Stimulated activated CD8-positive, alpha-beta memory T cell treated with anti-CD3 and anti-CD28 coated beads, Interleukin-12 subunit alpha, Interleukin-12 subunit beta, amount 100 ng/mL, for 4 hours (primary cell): ENCODE results near the gene MGMT.

ENCODE experiments used
- DNase-seq: peaks from one replicate; pipeline ENCODE4 v3.0.0-alpha.2; 2020; ENCODE audit warnings: low read depth

Gene MGMT

GRCh38 chr10:129774082-129774735, 307.2 kb downstream of the MGMT start:
- DNase-seq: no peak

DNA sequence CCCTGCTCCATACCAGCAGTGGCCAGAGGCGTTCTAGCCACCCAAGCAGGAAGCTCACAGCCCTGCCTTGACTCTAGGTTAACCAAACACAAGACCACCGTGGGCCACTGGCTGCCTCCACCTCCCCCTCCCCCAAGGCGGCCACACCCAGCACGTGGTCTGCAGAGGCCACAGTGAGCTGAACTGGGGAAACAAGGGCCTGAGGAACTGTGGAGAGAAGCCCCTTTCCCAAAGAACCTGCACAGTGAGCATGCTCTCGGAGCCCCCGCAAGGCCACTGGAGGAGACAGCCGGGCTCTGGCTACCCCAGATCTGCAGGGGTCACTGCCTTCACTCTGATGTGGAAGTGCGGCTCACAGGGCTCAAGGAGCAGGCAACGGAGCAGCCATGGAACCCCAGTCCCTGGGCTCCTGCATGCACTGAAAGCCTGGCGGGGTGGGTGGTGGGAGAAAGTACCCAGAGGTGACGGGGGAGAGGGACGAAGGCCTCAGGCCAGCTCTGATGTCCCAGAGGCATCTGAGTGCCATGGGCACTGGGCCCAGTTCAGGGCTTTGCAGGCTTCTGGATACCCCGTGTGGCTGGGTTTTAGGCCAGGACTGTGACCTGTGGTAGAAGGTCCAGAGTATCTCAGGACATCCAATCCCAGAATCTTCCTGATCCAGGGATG, 307.8 kb downstream of the MGMT start:
- no peak for DNase-seq

DNA sequence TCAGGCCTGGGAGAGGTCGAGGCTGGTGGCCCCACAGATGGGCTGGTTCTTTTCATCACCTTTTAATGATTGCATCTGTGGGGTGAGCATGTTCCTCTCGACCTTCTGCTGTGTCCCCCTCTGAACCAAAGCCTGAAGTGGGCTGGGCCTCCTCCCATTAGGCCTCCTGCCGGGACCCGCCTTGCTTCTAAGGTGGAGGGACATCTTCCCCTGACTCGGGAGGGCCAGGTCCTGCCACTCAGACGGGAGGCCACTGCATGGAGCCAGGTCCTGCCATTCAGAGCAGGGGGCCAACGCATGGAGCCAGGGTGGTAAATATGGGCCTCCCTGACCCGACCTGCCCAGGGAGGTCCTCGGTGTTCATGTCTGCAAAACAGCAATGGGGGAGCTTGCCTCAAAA, 308.6 kb downstream of the MGMT start:
- no peak for DNase-seq

GRCh38 chr10:129777687-129778086, 310.6 kb downstream of the MGMT start:
- DNase-seq: no peak

GRCh38 chr10:129778571-129778970, 311.5 kb downstream of the MGMT start:
- no peak for DNase-seq

DNA sequence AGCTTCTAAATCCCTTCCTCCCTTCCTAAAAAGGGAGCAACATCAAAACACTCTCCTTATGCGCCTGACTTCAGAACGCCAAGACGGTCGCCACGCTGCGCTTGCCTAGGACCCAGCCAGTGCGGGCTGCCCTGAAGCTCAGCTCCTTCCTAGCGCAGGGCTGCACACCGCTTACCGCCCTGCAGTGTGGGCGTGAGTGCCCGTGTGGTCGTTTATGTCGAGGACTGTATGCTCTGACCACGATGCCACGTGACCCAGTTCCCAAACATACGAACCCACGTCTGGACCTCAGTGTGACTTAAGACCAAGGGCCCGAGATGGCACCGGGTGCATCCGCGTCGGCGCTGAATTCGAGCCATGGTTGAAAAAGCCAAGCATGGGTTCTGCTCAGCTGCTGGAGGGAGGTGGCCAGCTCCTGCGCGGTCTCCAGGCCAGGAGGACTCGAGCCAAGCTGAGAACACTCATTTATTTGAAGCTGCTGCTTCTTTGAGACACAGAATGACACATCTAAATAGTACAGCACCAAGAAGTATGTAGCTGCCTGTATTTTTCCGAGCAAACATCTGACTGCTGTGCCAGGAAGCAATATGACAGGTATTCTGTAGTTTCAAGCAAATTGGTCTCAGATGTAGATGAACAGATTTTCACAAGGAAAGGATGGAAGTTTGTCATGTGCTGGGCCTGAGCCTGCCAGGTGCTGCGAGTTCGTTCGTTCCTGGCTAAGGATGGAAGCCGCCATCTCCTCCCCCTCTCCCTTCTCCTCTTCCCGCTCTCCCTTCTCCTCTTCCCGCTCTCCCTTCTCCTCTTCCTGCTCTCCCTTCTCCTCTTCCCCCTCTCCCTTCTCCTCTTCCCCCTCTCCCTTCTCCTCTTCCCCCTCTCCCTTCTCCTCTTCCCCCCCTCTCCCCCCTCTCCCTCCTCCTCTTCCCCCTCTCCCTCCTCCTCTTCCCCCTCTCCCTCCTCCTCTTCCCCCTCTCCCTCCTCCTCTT, 312.4 kb downstream of the MGMT start:
- no peak for DNase-seq

DNA sequence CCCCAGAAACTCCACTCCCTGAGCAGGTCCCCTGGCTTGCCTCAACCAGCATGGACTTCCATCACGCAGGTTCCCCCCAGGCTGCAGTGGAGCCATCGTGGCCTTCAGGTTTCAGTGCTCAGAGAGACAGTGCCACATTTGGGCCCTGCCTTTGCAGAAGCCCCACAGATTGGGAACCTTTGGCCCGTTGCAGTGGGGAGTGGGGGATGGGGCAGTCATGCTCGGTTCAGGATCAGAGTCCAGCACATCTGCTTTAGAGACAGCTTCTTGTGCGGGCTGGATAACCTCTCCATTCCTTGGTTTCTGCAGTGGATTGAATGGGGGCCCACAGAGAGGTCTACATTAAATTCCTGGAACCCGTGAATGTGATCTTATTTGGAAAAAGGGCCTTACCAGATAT, 313.2 kb downstream of the MGMT start:
- no peak for DNase-seq

DNA sequence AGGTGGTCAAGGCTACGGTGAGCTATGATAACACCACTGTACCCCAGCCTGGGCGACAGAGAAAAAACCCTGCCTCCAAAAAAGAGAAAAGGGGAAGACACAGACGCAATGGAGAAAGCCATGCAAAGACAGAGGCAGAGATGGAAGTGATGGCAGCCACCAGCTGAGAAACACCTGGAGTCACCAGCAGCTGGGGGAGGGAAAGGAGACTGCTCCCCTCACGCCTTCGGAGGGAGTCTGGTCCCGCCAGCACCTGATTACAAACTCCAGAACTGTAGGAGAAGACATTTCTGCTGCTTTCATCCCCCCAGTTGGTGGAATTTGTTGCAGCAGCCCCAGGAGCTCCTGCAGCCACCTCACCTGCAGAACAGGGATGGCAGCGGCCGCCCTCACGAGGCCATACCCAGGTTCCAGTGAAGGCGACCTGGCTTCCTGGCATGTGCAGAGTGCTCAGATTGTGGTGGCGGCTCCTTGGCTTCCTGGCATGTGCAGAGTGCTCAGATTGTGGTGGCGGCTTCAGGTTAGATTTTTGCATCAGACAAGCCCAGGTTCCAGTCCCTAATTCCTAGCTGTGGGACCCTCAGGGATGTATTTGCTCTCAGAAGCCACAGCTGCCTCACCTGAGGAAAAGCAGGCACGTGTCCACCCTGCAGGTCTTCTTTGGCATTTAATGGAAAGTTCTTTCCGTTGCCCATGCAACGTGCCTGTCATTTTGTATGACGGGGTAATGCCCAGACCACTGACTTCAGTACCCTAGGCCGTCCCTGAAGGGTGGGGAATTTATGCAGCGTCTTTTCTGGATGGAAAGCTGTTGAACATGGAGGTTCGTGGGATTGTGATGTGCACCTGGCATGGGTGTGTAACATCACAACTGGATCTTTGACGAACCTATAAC, 314.1 kb downstream of the MGMT start:
- DNase-seq: no peak

- DNase-seq: no peak
Observed at GRCh38 chr10:129784291-129784690, 317.2 kb downstream of the MGMT start.

GRCh38 chr10:129784891-129785290, 317.9 kb downstream of the MGMT start:
- DNase-seq: no peak

DNA sequence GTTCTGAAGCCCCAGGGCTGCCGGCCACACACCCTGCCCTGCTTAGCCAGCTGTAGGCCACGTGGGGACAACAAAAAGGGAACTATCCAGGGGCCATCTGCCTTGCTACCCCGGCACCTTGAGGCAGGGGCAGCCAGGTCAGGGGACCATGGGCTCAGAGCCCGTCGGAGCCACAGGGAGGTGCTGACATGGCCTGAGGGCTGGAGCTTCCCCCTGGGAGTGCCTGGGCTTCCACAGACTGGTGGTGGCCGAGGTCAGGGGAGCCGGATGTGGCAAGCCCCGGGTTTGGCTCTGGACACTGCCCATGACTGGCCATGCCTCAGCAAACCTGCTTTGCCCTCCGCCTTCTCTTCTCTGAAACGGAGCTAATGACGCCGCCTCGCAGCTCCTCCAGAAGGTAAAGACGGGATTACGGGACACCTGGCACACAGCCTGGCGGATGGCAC, 318.5 kb downstream of the MGMT start:
- no peak for DNase-seq

GRCh38 chr10:129786216-129786615, 319.2 kb downstream of the MGMT start:
- no peak for DNase-seq

- no peak for DNase-seq
Observed at GRCh38 chr10:129787557-129787956, 320.5 kb downstream of the MGMT start.

DNA sequence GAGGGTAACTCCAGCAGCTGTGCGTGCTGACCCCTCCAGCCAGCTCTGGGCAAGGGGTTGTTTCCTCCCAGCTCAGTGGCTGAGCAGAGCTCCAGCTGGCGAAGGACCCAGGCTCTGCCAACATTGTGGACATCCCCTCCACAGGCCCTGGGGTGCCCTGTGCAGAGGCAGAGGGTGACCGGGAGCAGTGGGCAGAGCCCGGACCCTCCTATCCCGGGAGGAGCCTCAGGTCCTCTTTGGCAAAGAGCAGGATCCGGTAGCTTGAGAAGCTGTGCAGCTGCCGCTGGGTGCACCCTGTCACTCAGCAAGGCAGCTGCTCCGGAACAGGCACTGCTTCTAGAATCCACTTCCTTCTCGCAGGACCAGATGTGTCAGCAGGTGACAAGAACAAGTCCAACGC, 321.2 kb downstream of the MGMT start:
- DNase-seq: no peak

GRCh38 chr10:129790715-129791446, 323.8 kb downstream of the MGMT start:
- no peak for DNase-seq

DNA sequence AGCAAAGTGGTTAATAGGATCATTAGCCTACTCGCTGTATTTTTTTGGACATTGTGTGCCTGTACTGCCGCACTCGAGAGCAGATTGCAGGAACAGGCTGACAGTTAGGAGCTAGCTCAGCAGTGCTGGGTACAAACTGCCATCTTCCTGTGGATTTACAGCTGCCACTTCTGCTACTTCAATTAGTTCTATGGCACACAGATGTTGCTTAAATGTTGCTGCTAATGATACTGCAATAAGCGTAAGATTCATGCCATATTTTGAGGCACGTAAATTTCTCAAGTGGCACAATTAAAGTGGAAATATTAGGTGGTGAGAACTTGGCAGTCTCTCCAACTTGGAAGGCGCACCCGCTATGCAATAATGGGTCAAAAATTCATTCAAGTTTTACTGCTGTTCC, 325.1 kb downstream of the MGMT start:
- no peak for DNase-seq

GRCh38 chr10:129792864-129793263, 325.8 kb downstream of the MGMT start:
- no peak for DNase-seq

DNA sequence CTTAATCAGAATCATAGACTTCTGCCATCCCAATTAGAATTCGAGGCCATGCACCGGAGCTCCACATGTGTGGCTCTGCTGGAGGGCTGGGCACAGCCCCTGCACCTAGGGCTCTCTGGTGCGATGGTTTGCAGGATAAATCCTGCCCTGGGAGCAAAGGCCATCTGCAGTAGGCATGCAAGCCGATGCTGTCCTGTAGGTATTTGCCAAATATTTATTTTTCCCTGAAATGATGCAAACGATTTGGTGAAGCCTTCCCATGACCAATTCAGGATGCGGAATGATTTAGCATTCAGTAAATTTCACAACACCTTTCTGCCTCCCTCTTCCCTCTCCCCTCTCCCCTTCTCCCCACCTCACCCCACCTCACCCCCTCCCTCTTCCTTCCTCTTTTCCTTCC, 326.4 kb downstream of the MGMT start:
- no peak for DNase-seq

DNA sequence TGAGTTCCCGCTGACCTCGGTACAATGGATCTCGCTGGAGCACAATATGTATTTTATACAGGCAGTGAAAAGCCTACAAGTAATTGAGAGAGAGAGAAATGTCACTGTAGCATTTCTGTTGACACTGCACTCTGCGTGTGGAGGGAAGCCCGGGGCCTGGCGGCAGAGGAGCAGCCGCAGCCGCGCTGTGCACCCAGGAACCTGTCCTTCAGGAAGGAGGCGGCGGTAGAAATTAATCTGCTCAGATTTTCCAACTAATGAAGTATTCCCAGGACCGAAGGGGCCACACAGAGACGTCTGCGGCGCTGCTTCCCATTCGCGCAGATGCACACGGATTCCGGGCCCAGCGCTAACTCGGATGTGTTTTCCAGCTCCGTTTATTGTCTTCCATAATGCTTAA, 327.0 kb downstream of the MGMT start:
- no peak for DNase-seq

DNA sequence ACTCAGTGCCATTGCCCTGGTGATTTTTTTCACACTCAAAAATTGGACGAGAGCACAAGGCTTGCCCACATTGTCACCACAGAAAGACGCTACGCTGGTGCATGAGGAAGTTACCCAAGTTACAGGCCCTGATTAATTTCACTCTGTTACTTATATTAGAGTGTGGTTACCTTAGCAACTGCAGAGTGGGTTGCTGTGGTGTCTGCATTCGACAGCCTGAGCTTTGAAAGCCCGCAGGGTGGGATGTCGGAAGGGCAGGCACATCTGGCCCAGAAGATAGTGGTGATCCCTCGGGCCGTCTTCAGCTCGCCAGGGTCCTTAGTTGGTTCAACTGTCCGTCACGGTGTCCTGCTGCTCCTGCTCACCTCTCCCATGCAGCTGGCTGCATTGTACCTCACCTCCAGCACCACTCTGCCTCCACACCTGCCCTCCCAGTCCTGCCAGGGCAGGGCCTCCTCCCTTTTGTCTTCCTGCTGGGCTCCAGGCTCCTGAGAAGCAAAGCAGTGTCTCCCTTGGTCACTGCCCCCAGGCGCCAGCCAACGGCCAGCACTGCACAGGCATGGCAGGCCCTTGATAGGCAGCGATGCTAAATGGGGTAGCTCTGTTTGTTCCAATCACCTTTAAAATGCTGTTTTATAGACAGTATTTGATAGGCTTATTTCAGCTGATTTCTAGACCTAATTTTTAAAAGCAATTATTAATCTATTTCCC, 329.8 kb downstream of the MGMT start:
- DNase-seq: no peak
